HG02610 (cell line): ENCODE results near the gene RPL22.

Experiments used
- ATAC-seq: cut with Tn5 transposase; IDR thresholded peaks from one replicate; pipeline ENCODE4 v1.9.1; 2021; ENCODE audit warnings: mild to moderate bottlenecking, moderate library complexity; ENCODE audit not compliant: unreplicated experiment

The RPL22 gene

DNA sequence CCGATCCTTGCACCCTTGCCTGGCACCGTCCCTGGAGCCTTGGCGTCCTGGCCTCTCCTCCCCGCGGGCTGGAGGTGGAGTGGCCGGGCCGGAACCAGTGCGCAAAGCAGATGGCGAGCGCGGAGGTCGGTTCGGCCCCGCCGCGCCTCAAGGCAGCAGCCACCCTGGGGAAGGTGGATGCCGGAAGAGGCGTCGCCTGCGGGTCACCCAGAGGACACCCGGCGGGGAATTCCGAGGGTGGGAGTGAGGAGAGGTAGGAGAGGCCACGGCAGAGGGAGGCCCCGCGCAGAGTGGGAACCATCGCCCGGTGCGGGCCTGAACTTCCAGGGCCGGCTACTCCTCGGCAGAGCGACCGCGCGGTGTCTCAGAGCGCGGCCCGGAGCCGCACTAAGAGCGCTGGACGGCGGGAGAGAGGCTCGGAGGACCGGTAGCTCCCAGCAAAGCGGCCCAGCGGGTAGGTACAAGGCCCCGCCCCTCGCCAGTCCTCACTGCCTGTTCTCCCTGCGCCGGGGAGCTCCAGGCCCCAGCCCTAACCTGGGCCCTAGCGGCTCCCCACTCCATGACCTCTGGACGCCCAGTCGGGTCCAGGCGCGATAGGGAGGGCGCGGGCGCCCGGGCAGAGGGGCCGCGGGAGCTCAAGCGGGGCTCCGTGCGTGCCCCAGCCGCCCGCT, 6.6 kb upstream of the RPL22 start, which contains the start of gene RNF207:
Gene RNF207 (plus strand): TSS at position 271 of the 671 bp plus-strand sequence. CDS start 417 bp downstream, outside the sequence.
- ATAC-seq = peak; percentile 64

DNA sequence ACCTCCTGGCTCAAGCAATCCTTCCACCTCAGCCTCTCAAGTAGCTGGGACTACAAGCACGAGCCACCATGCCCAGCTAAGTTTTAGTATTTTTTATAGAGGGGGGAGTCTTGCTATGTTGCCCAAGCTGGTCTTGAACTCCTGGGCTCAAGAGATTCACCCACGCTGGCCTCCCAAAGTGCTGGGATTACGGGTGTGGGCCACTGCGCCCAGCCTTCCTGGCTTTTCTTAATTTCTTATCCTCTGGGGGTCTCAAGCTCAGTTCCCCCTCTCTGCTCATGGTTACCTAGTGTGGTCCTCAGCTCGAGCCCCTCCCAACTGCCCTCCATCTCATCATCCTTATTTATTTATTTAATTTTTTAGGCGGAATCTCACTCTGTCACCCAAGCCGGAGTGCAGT, 2.9 kb upstream of the RPL22 start:
- no peak for ATAC-seq

- no peak for ATAC-seq
Measured at GRCh38 chr1:6200188-6200809, 904 bp upstream of the RPL22 start.

DNA sequence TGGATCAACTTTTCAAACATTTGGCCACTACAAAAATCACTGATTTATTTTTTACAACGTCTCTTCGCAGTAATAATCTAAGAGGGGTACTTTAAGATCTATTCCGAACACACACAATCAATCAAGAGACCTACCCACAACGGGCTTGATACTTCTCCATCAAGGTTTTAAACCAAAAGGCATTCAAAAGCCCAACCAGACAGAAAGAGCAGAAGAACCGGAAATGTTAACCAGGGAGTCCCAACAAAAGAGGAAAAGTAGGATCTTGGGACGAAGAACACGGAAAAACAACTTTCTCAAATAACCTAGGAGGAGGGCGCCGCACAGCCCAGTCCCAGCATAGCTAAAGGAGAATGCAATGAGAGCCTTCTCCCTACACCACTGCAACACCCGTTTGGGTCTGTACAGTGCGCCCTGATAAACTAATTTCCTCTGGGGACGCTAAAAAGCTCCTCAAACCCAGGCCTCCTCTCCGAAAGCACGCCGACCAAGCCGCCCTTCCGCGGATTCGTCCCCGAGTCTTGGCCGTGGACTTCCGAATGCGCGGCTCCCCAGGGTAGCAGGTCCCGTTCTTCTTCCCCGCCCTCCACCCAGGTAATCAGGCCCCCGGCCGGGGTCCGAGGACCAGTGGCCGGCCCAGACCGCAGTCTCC, 623 bp downstream of the RPL22 start:
- ATAC-seq = peak; percentile 14

DNA sequence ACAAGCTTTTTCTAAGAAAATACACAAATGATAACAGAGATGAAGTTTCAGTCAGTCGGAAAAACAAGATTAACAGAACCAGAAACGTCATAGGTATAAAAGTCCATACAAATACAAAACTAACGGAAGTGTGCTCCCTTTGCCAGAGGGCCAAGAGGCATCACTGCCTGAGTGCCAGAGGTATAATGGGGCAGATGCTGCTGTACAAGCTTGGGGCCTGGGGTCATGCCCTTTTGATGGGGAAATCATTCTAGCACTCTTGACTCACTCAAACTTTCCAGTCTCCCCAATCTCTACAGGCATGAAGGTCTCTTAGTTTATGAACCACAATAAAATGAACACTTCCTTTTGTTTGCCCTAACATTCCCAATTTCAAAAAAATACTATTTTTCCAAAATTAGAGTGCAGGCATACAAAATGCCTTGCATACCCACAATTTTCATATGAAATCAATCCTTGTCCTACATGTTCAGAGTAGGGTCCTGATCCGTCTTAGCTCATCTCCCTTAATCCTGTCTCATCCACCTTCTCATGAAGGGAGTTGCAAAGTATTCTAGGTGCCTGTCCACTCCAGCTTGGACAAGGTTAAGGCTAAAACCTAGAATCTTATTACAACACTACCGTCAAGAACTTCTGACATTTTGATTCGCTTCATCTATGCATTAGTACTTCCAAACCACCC, 1.5 kb downstream of the RPL22 start:
- no peak for ATAC-seq

DNA sequence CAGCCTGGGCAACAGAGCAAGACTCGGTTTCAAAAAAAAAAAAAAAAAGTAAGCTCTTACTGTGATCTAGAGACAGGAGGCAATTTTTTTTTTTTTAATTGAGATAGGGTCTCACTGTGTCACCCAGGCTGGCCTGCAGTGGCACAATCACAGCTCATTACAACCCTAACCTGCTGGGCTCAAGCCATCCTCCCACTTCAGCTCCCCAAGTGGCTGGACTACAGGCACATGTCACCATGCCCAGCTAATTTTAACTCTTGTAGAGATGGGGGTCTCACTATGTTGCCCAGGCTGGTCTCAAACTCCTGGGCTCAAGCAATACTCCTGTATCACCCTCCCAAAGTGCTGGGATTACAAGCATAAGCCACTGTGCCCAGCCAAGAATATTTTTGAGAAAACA, 7.4 kb downstream of the RPL22 start:
- no peak for ATAC-seq

GRCh38 chr1:6188466-6188865, 10.9 kb downstream of the RPL22 start:
- ATAC-seq = no peak

DNA sequence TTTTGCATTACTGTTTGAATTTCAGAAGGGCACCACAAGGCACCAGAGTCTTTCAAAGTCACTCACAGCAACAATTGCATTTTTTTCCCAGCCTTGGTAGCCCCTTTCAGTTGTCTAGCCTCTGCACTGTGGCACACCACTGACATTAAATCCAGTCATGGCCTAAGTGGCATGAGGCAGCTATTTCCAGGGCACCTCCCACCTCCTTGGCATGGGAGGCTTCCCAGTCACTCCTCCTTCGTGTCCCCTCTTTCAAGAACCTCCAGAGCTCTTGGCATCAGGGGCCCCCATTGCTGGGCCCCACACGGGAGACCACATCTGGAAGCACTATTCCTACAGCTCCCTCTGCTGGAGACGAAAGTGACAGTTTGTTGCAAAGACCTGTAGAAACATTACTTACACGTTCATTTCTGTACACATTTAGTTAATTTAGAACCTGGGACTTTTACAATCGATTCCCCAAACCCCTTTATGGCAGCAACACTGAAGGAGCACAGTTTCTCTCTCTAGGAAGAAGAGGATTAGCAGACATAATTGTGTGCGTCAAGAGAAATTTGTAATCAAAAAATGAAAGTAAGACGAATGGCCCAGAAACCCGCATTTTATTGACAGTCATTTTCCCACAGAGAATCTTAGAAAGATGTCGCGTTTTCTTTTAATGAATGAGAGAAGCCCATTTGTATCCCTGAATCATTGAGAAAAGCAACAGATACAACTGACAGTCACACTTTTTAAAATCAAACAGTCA, 13.6 kb downstream of the RPL22 start:
- no peak for ATAC-seq

DNA sequence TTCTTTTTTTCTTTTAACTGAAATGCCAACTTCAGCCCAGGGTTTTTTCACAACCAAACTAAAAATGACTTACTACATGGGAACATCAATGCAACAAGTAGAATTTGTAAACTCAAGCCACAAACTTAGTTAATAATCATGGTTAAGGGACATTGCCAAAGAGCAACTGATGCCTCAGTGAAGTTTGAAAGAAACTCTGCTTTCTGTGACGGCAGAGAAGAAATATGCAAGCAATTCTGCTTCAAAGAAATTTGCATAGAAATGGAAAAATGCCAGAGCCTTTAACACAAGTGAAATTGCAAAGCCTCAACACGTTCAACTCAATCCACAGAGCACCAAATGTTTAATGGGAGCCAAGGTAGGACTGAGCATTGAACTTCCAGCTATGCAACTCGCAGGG, 14.2 kb downstream of the RPL22 start:
- no peak for ATAC-seq

DNA sequence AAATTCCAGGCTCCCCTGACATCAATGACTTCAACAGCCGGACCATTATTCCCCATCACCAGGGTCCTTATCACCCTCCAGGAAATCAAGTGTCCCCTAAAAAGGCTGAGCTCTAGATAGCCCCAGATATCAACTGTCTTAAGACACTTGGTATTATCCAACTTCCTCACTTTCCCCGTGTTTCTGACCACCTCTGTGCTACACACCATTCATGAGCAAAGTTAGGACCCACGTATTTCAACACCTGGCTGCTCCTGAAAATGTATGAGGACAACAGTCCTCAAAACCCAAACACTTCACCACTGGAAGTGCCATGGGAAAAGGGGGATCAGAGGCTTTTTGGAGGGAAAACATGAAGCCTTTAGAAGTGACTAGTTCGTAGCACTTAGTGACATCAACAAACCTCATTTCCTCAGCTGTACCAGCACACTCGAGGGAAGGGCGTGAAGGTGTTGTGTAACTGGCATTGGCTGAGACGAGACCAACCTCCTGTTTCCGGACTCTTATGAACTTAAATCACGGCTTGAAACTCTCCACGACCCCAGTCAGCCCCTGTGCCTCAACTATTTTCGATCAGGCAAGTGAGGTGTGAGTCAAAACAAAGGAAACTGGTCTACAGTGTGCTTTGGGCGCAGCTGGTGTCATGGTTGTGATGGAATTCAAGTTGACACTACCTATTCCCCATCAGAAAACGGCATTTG, 15.2 kb downstream of the RPL22 start:
- no peak for ATAC-seq

DNA sequence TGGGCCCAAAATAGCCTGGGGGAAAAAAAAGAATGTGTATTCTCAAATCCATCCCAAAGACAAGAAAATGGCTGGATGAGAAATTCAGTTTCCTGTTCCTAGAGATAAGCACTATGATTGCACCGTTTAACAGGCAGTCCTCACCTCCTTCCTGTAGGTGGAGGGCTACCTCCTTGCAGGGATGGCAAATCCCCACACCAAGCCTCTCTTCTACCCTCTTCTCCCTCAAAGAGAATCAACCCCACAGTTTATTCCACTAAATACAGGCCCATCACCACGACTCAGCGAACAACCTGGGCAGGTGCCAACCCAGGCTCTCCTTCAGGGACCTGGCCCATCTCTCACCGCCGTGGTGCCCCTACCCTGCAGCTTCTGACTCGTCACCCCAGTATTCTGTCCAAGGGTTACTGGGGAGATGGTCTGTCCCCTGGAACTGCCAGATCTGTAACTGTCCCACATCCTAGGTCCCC, 15.8 kb downstream of the RPL22 start:
- no peak for ATAC-seq

DNA sequence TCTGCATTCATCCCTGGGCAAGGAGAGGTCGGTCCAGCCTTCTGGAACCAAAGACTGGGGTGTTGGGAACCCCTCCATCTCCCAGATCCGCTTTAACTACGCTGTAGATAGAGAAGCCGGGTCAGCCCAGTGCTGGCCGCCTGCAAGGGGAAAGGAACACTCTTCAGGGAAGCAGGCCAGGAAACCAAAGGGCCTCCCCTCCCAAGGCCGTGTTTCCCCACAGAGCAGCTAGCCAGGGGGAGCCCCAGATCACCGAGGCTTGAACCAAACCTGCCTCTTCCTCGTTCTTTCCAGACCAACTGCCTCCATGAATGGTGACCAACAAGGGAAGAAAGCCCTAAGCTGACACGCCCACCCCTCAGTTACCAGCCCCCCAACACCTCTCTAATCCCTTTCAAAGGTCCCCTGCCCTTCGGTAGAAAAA, 18.0 kb downstream of the RPL22 start:
- no peak for ATAC-seq

GRCh38 chr1:6180707-6181311, 18.6 kb downstream of the RPL22 start:
- no peak for ATAC-seq

GRCh38 chr1:6180268-6180706, 19.1 kb downstream of the RPL22 start, which contains the start of gene CHD5:
Gene CHD5, minus strand, starts transcription at chr1:6180321. Its CDS starts 298 bp downstream, at chr1:6180023.
- no peak for ATAC-seq

GRCh38 chr1:6179564-6180175, 19.7 kb downstream of the RPL22 start:
- ATAC-seq = no peak

DNA sequence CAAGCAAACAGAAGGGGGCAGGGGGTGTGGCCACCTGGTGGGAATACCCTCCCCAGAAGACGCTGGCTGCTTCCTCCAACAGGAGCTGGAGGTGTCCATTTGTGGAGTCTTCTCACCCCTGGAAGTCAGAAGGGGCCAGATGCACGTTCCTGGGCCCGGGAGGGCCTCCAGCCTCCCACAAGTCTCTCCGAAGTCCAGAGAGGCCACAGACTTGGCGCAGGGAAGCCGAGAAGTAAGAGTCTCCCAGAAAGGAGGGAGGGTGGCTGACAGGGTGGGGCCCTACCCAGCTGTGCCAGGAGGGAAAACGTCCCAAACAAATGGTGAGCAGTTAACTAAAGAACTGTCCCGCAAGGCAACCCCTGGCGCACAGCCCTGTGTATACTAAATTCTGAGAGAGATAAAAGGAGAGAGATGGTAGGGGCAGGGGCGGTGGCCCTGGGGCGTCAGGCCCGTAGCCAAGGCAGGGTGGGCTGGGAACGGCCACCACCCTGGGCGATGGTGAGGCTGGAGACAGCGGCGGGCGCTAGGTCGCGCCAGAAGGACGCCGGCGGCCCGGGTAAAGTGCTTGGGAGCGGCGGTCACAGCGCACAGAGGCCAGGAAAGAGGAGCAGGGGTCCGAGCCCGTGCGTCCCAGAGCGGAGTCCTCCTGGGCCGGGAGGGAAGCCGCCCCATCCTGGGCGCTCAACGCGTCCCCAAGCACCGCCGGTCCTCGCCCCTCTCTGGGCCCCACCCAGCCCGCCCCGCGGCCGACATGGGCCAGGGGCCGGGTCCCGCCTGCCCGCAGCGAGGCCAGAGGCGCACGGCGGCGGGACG, 20.4 kb downstream of the RPL22 start:
- ATAC-seq = no peak

- no peak for ATAC-seq
Measured at GRCh38 chr1:6177681-6178380, 21.6 kb downstream of the RPL22 start.

DNA sequence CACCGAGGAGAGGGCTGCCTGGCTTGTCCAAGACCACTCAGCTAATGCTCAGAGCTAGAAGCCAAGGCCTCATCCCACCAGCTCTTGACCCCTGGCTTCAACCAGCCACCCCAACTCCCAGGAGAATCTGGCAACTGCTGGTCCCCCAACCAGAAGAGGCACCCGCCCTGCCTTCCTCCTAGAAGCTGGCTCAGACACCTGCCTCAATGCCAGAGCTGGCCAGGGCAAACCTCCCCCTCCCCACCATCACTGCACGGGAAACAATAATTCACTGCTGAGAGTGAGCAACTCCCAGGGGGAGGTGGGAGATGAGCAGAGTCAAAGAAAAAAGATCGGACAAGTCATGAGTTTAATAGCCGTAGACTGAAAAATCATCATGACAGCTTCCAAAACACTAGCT, 22.6 kb downstream of the RPL22 start:
- ATAC-seq = no peak
